ENCODE data around the gene SCNN1G. TPM values are rescaled to one million over a fixed set of nuclear protein-coding genes. Genes with fewer than 3 reads are reported as not detected.

The SCNN1G gene
- total RNA-seq, 2 experiments from 2014 or later, result not detected

DNA sequence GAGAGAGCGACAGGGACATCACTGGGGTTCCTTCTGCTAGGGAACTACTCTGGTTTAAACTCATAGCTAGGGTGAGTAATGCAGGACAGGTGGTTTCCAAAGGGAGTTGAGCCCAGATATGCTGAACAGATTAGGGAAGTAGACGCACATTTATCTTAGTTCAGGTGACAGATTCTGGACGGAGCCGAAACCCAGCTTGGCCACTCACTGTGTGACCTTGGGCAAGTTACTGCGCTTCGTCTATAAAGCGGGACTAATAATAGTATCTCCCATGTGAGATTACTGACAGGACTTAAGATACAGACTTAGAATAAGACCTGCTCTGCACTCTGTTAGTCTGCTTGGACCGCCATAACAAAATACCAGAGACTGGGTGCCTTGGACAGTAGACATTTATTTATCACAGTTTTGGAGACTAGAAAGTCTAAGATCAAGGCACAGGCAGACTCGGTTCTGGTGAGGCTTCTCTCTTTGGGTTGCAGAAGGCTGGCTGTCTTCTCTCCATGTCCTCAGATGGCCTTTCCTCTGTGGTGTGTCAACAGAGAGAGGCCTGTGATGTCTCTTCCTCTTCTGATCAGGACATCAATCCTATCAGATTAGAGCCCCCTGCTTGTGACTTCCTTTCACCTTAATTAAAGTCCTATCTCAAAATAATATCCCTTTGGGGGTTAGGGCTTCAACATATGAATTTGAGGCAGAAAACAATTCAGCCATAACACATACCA, 12.1 kb downstream of the SCNN1G start:
- Mint-ChIP-seq H3K27me3 (peaks cover 27% of the 10 kb centered on the region), H3K4me3 (no peak overlapping the region), H3K4me1 (no peaks in the 10 kb centered on the region), H3K9me3 (no peaks in the 10 kb centered on the region), H3K36me3 (no peaks in the 10 kb centered on the region), H3K27ac (no peak overlapping the region)
- DNase-seq, result no peak
- POLR2A ChIA-PET, result no interaction called here
- ATAC-seq (ENCODE audit: low read depth), result no peak

DNA sequence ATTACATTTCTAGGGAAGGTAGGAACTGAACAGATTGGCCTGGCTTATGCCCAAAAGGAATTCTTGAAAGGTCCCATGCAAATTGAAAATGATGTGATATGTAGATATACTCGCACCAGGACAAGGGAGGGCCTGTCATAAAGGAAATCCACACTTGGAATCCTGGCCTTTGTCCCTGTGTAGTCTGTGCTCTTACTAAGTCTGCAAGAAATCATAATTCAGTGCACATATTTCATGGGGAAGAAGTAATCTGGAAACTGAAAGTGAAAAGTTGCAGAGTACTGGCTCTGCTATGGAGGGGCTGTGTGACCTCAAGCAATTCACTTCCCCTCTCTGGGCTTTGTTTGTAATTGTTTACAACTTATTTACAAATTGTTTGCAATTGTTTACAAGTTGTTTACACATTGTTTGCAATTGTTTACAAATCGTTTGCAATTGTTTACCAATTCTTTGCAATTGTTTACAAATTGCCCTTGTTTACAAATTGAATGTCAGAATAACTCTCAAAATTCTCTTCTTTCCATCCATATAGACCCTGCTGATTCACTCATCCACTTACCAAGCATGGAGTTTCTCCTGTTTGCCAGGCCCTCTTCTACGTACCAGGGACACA, 12.9 kb downstream of the SCNN1G start:
- H3K27me3 Mint-ChIP-seq, result peaks cover 26% of the 10 kb centered on the region
- no peak overlapping the region for H3K27ac Mint-ChIP-seq
- no peak overlapping the region for H3K4me3 Mint-ChIP-seq
- no peaks in the 10 kb centered on the region for H3K36me3 Mint-ChIP-seq
- POLR2A ChIA-PET, result no interaction called here
- DNase-seq, result no peak
- no peaks in the 10 kb centered on the region for H3K4me1 Mint-ChIP-seq
- no peaks in the 10 kb centered on the region for H3K9me3 Mint-ChIP-seq
- no peak for ATAC-seq (ENCODE audit: low read depth)

DNA sequence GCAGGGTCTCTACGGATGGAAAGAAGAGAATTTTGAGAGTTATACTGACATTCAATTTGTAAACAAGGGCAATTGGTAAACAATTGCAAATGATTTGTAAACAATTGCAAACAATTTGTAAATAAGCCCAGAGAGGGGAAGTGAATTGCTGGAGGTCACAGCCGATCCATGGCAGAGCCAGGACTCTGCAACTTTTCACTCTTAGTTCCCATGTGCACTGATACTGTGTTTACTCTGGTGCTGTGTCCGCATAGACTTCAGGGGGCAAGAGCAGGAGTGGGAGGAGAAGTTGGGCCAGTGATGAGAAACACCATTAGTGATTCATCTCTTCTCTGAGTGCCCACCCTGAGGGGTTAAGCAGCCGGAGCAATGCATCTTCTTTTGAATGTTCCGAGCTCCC, 14.0 kb downstream of the SCNN1G start:
- Mint-ChIP-seq H3K36me3 (no peaks in the 10 kb centered on the region), H3K27ac (no peak overlapping the region), H3K9me3 (no peaks in the 10 kb centered on the region), H3K4me1 (no peaks in the 10 kb centered on the region), H3K27me3 (peaks cover 31% of the 10 kb centered on the region), H3K4me3 (no peak overlapping the region)
- DNase-seq (no peak), ATAC-seq (ENCODE audit: low read depth) (no peak)
- POLR2A ChIA-PET, result no interaction called here

DNA sequence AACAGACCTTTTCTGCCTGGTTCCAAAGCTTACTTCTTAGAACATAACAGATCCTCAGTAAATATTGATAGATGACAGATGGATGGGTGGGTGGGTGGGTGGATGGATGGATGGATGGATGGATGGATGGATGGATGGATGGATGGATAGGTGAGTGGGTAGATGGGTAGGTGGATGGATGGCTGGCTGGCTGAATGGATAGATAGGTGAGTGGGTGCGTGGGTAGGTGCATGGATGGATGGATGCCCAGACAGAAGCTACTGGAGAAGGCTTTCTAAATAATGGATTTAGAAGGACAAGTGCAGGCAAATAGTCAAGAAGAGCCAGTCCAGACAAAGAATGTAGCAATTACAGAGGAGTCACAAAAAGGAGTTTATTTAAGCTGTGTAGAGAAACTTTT, 19.6 kb downstream of the SCNN1G start:
- H3K27ac Mint-ChIP-seq, result no peak overlapping the region
- POLR2A ChIA-PET, result no interaction called here
- H3K4me3 Mint-ChIP-seq, result no peak overlapping the region
- H3K27me3 Mint-ChIP-seq, result peaks cover 25% of the 10 kb centered on the region
- no peaks in the 10 kb centered on the region for H3K36me3 Mint-ChIP-seq
- DNase-seq, result no peak
- H3K9me3 Mint-ChIP-seq, result no peaks in the 10 kb centered on the region
- no peak for ATAC-seq (ENCODE audit: low read depth)
- H3K4me1 Mint-ChIP-seq, result no peaks in the 10 kb centered on the region

DNA sequence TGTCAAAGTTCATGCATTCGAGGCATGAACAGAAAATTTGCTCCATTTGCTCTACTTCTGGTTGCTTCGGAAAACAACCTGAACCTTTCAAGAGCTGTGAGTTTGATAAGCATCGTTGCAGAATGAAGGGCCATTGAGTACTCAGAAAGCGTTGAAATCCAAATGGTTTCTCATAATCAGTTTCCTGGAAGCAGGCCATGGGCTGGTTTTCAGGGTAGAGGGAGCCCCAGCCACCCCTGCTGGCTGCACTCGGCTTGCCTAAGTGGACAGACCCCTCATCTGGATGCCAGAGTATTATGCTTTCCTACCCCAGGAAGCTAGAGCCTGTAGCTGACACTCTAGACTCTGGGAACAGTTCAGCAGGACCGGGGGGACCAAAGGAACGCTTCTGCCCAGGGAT, 24.4 kb downstream of the SCNN1G start:
- DNase-seq (no peak), ATAC-seq (ENCODE audit: low read depth) (no peak)
- Mint-ChIP-seq H3K27ac (no peak overlapping the region), H3K36me3 (no peaks in the 10 kb centered on the region), H3K4me3 (no peak overlapping the region), H3K9me3 (no peaks in the 10 kb centered on the region), H3K27me3 (peaks cover 23% of the 10 kb centered on the region), H3K4me1 (no peaks in the 10 kb centered on the region)
- POLR2A ChIA-PET, result no interaction called here

DNA sequence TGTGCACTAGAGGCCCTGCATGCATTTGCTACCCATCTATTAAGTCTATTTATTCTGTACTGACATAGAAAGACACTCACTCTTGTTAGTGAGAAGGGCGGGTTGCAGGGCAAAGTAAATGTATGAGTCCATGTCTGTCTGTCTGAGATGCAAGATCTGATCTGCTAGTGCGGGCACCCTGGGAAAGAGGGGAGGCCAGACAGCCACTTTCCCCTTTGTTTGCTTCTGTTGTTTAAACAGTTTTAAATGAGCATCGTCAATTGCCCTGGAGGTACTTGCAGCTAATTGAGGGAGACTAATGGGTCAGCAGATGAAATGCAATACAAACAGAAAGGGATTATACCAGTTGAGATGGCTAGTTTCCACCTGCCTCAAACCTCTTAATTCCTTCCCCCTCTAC, 24.9 kb downstream of the SCNN1G start:
- no peak overlapping the region for H3K4me3 Mint-ChIP-seq
- no peaks in the 10 kb centered on the region for H3K36me3 Mint-ChIP-seq
- H3K27me3 Mint-ChIP-seq, result peaks cover 22% of the 10 kb centered on the region
- no peaks in the 10 kb centered on the region for H3K4me1 Mint-ChIP-seq
- H3K27ac Mint-ChIP-seq, result no peak overlapping the region
- POLR2A ChIA-PET, result no interaction called here
- DNase-seq (no peak), ATAC-seq (ENCODE audit: low read depth) (no peak)
- no peaks in the 10 kb centered on the region for H3K9me3 Mint-ChIP-seq

DNA sequence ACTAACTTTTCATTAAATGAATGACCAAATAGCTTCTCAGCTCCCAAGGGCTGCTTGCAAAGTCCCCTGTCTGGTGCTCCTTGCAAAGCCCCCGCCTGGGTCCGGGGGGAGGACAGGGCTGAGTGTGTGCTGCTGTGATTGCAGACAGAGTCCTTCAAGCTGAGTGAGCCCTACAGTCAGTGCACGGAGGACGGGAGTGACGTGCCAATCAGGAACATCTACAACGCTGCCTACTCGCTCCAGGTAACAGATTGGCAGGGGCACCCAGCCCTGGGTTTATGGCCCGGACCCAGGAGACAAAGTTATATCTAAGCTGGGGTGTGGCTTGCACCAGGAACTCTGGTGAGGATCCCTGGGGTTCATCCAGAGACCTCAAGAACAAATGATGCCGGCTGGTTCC, 27.1 kb downstream of the SCNN1G start:
- DNase-seq (no peak), ATAC-seq (ENCODE audit: low read depth) (no peak)
- Mint-ChIP-seq H3K9me3 (no peaks in the 10 kb centered on the region), H3K27me3 (peaks cover 17% of the 10 kb centered on the region), H3K4me3 (no peak overlapping the region), H3K4me1 (no peaks in the 10 kb centered on the region), H3K27ac (no peak overlapping the region), H3K36me3 (no peaks in the 10 kb centered on the region)
- POLR2A ChIA-PET, result no interaction called here

DNA sequence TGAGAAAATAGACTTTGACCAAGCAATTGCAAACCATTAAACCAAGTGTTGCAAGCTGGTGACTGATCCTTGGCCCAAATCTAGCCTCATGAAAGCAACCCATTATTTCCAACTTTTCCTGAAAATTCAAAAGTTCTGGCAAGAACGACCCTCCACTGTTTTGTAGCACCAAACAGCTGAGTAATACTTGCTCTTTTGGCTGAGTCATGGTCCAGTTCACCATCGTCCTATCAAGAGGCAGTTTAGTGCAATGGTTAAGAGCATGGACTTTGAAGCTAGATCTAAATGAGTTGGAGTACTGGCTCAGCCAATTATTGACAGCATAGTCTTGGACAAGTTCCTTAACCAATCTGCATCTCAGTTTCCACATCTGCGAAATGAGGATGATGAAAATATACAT, 31.3 kb downstream of the SCNN1G start:
- Mint-ChIP-seq H3K36me3 (no peaks in the 10 kb centered on the region), H3K9me3 (no peaks in the 10 kb centered on the region), H3K27ac (no peak overlapping the region), H3K4me3 (no peak overlapping the region), H3K27me3 (peaks cover 9% of the 10 kb centered on the region), H3K4me1 (no peaks in the 10 kb centered on the region)
- DNase-seq, result no peak
- POLR2A ChIA-PET, result no interaction called here
- ATAC-seq (ENCODE audit: low read depth), result no peak

DNA sequence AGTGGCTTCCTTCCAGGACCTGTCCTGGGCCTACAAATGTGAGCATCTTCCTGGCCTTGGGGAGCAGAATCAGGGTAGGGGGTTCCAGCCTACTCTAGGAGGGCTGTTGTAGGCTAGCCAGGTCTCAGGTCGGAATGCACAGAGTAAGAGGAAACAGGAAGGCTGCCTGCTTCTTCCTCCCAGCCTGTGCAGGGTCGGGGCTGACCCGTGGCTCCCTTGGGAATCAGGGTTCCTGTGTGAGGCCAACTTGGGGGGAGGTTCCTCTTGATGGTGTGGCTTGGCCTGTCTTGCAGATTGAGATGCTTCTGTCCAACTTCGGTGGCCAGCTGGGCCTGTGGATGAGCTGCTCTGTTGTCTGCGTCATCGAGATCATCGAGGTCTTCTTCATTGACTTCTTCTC, 32.3 kb downstream of the SCNN1G start:
- DNase-seq (no peak), ATAC-seq (ENCODE audit: low read depth) (no peak)
- no peaks in the 10 kb centered on the region for H3K4me1 Mint-ChIP-seq
- no peaks in the 10 kb centered on the region for H3K36me3 Mint-ChIP-seq
- no peak overlapping the region for H3K27ac Mint-ChIP-seq
- H3K9me3 Mint-ChIP-seq, result no peaks in the 10 kb centered on the region
- POLR2A ChIA-PET, result no interaction called here
- H3K27me3 Mint-ChIP-seq, result peaks cover 4% of the 10 kb centered on the region
- no peak overlapping the region for H3K4me3 Mint-ChIP-seq

DNA sequence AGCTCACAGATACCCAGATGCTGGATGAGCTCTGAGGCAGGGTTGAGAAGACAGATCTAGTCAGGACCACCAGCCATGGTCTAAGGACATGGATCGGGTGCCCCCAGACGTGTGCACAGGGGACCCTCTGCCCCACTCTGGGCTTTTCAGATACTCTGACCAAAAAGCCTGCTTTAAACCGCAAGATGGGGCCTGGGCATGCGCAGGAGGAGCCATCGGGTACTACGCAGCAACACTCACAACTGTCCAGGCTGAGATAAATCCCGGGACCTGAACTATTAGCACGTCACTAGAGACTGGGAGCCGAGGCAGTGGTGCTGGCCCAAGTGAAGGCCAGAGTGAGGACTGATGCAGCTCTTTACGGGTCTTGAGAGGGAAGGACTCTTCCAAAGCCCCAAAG, 32.9 kb downstream of the SCNN1G start:
- ATAC-seq (ENCODE audit: low read depth) (no peak), DNase-seq (no peak)
- H3K4me1 Mint-ChIP-seq, result no peaks in the 10 kb centered on the region
- peaks cover 4% of the 10 kb centered on the region for H3K27me3 Mint-ChIP-seq
- POLR2A ChIA-PET, result no interaction called here
- H3K27ac Mint-ChIP-seq, result no peak overlapping the region
- no peaks in the 10 kb centered on the region for H3K9me3 Mint-ChIP-seq
- no peak overlapping the region for H3K4me3 Mint-ChIP-seq
- H3K36me3 Mint-ChIP-seq, result no peaks in the 10 kb centered on the region

DNA sequence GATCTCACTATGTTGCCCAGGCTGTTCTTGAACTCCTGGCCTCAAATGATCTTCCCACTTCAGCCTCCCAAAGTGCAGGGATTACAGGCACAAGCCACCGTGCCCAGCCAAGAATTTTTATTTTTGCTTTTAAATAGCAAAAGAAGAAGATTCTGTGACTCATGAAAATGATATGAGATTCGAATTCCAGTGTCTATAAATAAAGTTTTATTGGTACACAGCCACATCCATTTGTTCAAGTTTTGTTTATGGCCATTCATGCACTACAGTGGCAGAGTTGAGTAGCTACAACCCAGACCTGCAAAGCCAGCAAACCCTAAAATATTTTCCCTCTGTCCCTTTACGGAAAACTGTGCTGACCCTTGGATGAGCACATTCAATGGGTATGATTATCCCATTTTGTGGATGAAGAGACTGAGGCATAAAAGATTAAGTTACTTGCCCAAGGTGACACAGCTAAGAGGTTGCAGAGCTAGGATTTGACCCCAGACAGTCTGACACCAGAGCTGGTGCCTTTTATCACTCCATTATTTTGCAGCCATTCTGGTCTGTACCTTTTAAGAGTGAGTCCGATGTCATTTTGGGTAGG, 34.2 kb downstream of the SCNN1G start:
- POLR2A ChIA-PET, result no interaction called here
- Mint-ChIP-seq H3K4me1 (no peaks in the 10 kb centered on the region), H3K27ac (no peak overlapping the region), H3K36me3 (no peaks in the 10 kb centered on the region), H3K27me3 (peaks cover 2% of the 10 kb centered on the region), H3K4me3 (no peak overlapping the region), H3K9me3 (no peaks in the 10 kb centered on the region)
- ATAC-seq (ENCODE audit: low read depth), result no peak
- DNase-seq, result no peak

DNA sequence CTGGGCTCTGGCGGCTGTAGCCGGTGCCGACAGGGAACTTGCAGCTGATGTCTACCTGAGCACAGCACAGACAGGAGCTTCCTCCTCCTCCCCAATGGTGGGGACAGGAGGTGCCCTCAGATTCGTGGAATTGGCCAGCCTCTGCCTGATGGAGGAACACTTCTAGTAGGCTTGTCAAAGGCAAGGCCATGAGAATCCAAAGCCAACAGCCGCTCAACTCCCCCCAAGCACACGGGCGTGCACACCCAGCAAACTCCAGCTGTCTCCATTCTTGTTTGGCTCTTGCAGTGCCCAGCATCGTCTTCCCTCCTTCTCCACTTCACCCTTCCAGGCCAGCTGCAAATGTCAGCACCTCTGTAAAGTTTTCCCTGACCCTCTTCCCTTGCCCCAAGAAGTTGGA, 35.1 kb downstream of the SCNN1G start:
- Mint-ChIP-seq H3K27me3 (peaks cover 2% of the 10 kb centered on the region), H3K36me3 (no peaks in the 10 kb centered on the region), H3K4me1 (no peaks in the 10 kb centered on the region), H3K4me3 (no peak overlapping the region), H3K27ac (no peak overlapping the region), H3K9me3 (no peaks in the 10 kb centered on the region)
- DNase-seq (no peak), ATAC-seq (ENCODE audit: low read depth) (no peak)
- POLR2A ChIA-PET, result no interaction called here

DNA sequence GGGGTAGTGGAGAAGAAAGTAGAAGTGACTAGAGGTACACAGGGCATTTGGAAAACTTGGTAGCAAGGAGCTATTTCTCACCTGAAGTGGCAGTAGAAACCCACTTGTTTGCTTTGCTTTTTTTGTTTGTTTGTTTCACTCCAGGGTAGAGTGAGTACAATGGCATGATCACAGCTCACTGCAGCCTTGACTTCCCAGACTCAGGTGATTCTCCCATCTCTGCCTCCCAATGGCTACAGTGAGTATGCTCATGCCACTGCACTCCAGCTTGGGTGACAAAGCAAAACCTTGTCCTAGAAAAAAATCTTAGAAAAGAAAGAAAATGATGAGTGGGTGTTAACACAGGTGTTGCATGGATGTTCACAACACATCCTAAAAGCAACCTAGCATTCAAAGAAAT, 40.4 kb downstream of the SCNN1G start:
- Mint-ChIP-seq H3K36me3 (no peaks in the 10 kb centered on the region), H3K4me3 (no peak overlapping the region), H3K27ac (no peak overlapping the region), H3K9me3 (no peaks in the 10 kb centered on the region), H3K27me3 (peaks cover 2% of the 10 kb centered on the region), H3K4me1 (no peaks in the 10 kb centered on the region)
- ATAC-seq (ENCODE audit: low read depth), result no peak
- POLR2A ChIA-PET, result no interaction called here
- no peak for DNase-seq

DNA sequence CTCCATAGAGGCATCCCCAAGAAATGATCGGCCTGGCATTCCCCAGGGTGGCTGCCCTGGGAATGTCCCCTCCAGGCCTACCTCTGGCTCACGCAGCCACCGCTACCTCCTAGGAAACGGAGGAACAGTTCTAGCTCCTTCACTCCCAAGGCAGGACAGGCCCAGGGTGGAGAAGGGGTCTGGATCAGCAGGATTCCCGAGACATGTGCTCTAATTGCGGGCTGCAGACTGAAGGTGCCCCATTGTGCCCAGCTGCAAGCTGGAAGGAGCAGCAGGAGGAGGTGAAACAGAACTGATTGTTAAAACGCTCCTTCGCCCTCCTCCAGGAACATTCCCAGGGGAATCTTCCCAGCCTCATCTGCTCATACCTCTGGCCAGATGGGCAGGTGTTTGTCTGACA, 40.8 kb downstream of the SCNN1G start:
- Mint-ChIP-seq H3K9me3 (peaks cover 1% of the 10 kb centered on the region), H3K27ac (no peak overlapping the region), H3K4me1 (no peaks in the 10 kb centered on the region), H3K36me3 (no peaks in the 10 kb centered on the region), H3K4me3 (no peak overlapping the region), H3K27me3 (peaks cover 2% of the 10 kb centered on the region)
- no peak for DNase-seq
- POLR2A ChIA-PET, result no interaction called here
- ATAC-seq (ENCODE audit: low read depth), result no peak
